SK-N-SH treated with all-trans-retinoic acid at 6 μM for 48 hours (cell line): ENCODE data around the gene NCAM2.

Experiments
- ATAC-seq: fragments of 200-7000 bp; cut with Tn5 transposase; 3 replicates; pipeline ENCODE4 v1.9.1; 2020; ENCODE audit warnings: mild to moderate bottlenecking, moderate library complexity
- ARNTL ChIP-seq: fragments of 450-650 bp; formaldehyde crosslinking; IDR thresholded peaks from 2 replicates; pipeline ENCODE4 v1.5.0; 2020; ENCODE audit warnings: low read depth, mild to moderate bottlenecking, moderate library complexity, borderline replicate concordance
- BACH2 ChIP-seq: fragments of 250-450 bp; sonication (Bioruptor Pico); IDR thresholded peaks from 2 replicates; pipeline ENCODE4 v1.9.0; 2021; ENCODE audit warnings: mild to moderate bottlenecking, borderline replicate concordance
- CSDC2 ChIP-seq: fragments of 250-450 bp; sonication (Bioruptor Pico); IDR thresholded peaks from 2 replicates; pipeline ENCODE4 v1.5.0; 2020; ENCODE audit warnings: mild to moderate bottlenecking, moderate library complexity
- ESRRG ChIP-seq: fragments of 250-450 bp; sonication (Bioruptor Pico); IDR thresholded peaks from 2 replicates; pipeline ENCODE4 v1.6.1; 2021; ENCODE audit warnings: mild to moderate bottlenecking
- GLIS3 ChIP-seq: fragments of 250-450 bp; sonication (Bioruptor Pico); IDR thresholded peaks from 2 replicates; pipeline ENCODE4 v1.5.0; 2020; ENCODE audit warnings: mild to moderate bottlenecking, moderate library complexity
- ISL1 ChIP-seq: fragments of 250-450 bp; sonication (Bioruptor Pico); IDR thresholded peaks from 2 replicates; pipeline ENCODE4 v2.1.2; 2022; ENCODE audit warnings: mild to moderate bottlenecking, moderate library complexity
- OSR1 ChIP-seq: fragments of 250-450 bp; sonication (Bioruptor Pico); IDR thresholded peaks from 2 replicates; pipeline ENCODE4 v1.8.0; 2022; ENCODE audit warnings: moderate library complexity, mild to moderate bottlenecking, inconsistent platforms
- PPARA ChIP-seq: fragments of 250-450 bp; sonication (Bioruptor Pico); IDR thresholded peaks from 2 replicates; pipeline ENCODE4 v1.5.0; 2020; ENCODE audit warnings: mild to moderate bottlenecking, borderline replicate concordance
- RARB ChIP-seq: fragments of 250-450 bp; sonication (Bioruptor Pico); IDR thresholded peaks from 2 replicates; pipeline ENCODE4 v1.8.0; 2021; ENCODE audit warnings: mild to moderate bottlenecking, moderate library complexity
- SNAI2 ChIP-seq: fragments of 250-450 bp; sonication (Bioruptor Pico); IDR thresholded peaks from 2 replicates; pipeline ENCODE4 v1.5.0; 2020; ENCODE audit warnings: mild to moderate bottlenecking, moderate library complexity
- TCF4 ChIP-seq: fragments of 250-450 bp; sonication (Bioruptor Pico); IDR thresholded peaks from 2 replicates; pipeline ENCODE4 v1.8.0; 2021; ENCODE audit warnings: mild to moderate bottlenecking, moderate library complexity, borderline replicate concordance
- TOX ChIP-seq: fragments of 250-450 bp; sonication (Bioruptor Pico); IDR thresholded peaks from 2 replicates; pipeline ENCODE4 v1.8.0; 2021; ENCODE audit warnings: mild to moderate bottlenecking, moderate library complexity, borderline replicate concordance
- ZC3H10 ChIP-seq: fragments of 250-450 bp; sonication (Bioruptor Pico); IDR thresholded peaks from 2 replicates; pipeline ENCODE4 v1.5.1; 2021; ENCODE audit warnings: mild to moderate bottlenecking, moderate library complexity
- ZFP3 ChIP-seq: fragments of 250-450 bp; sonication (Bioruptor Pico); IDR thresholded peaks from 2 replicates; pipeline ENCODE4 v1.5.0; 2020; ENCODE audit warnings: mild to moderate bottlenecking, moderate library complexity
- ZFP30 ChIP-seq: fragments of 450-650 bp; formaldehyde crosslinking; IDR thresholded peaks from 2 replicates; pipeline ENCODE4 v1.5.0; 2022; ENCODE audit warnings: mild to moderate bottlenecking, moderate library complexity
- ZNF565 ChIP-seq: fragments of 450-650 bp; formaldehyde crosslinking; conservative IDR thresholded peaks from 2 replicates; pipeline ENCODE4 v1.5.0; 2020; ENCODE audit warnings: low read depth, mild to moderate bottlenecking, moderate library complexity
- ZNF70 ChIP-seq: fragments of 450-650 bp; formaldehyde crosslinking; IDR thresholded peaks from 2 replicates; pipeline ENCODE4 v1.5.0; 2020; ENCODE audit warnings: mild to moderate bottlenecking, moderate library complexity
- ZNF8 ChIP-seq: fragments of 450-650 bp; formaldehyde crosslinking; IDR thresholded peaks from 2 replicates; pipeline ENCODE4 v1.5.0; 2020; ENCODE audit warnings: mild to moderate bottlenecking, moderate library complexity
- TF ChIP-seq, protein P1 (sequence below): fragments of 250-450 bp; sonication (Bioruptor Pico); IDR thresholded peaks from 2 replicates; pipeline ENCODE4 v1.5.1; 2020; ENCODE audit warnings: low read depth, mild to moderate bottlenecking, moderate library complexity
- TF ChIP-seq, protein P2 (sequence below): fragments of 250-450 bp; sonication (Bioruptor Pico); IDR thresholded peaks from 2 replicates; pipeline ENCODE4 v1.5.0; 2020; ENCODE audit warnings: mild to moderate bottlenecking, moderate library complexity
- TF ChIP-seq, protein P3 (sequence below): fragments of 250-450 bp; sonication (Bioruptor Pico); IDR thresholded peaks from 2 replicates; pipeline ENCODE4 v1.5.1; 2021; ENCODE audit warnings: mild to moderate bottlenecking, moderate library complexity
- TF ChIP-seq, protein P4 (sequence below): fragments of 250-450 bp; sonication (Bioruptor Pico); IDR thresholded peaks from 2 replicates; pipeline ENCODE4 v1.8.0; 2020; ENCODE audit warnings: mild to moderate bottlenecking, moderate library complexity, borderline replicate concordance

NCAM2 gene

DNA sequence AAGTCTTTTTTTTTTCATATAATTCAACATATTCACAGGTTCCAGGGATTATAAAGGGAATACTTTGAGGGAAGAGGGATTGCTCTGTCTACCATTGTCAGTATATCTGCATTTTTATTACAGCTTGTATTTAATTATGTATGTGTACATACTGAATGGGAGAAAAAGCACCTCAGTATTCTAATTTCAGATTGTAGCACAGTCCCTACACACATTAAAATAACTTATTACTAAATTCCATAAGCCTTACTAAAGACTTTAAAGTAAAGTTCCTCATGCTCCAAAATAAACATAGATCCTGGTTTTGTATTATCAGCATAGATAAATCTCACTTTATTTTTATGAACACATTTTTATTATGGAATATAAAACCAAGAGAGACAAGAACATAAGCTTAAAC, 134.2 kb downstream of the NCAM2 start:
- no peak for ATAC-seq
- TF ChIP-seq SNAI2 (CRISPR knock-in tag) (no peak), BACH2 (CRISPR knock-in tag) (no peak), TOX (no peak), ISL1 (CRISPR knock-in tag) (no peak), ESRRG (CRISPR knock-in tag) (no peak), ZNF70 (no peak), PPARA (CRISPR knock-in tag) (no peak), ZC3H10 (CRISPR knock-in tag) (no peak), TCF4 (no peak), ZFP30 (CRISPR knock-in tag) (no peak), ZFP3 (CRISPR knock-in tag) (no peak), ZNF565 (CRISPR knock-in tag) (no peak), ARNTL (CRISPR knock-in tag) (no peak), RARB (CRISPR knock-in tag) (no peak), ZNF8 (CRISPR knock-in tag) (no peak), OSR1 (CRISPR knock-in tag) (no peak)
- TF ChIP-seq, protein P1, sequence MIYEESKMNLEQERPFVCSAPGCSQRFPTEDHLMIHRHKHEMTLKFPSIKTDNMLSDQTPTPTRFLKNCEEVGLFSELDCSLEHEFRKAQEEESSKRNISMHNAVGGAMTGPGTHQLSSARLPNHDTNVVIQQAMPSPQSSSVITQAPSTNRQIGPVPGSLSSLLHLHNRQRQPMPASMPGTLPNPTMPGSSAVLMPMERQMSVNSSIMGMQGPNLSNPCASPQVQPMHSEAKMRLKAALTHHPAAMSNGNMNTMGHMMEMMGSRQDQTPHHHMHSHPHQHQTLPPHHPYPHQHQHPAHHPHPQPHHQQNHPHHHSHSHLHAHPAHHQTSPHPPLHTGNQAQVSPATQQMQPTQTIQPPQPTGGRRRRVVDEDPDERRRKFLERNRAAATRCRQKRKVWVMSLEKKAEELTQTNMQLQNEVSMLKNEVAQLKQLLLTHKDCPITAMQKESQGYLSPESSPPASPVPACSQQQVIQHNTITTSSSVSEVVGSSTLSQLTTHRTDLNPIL (CRISPR knock-in tag) = no peak
- TF ChIP-seq, protein P2, sequence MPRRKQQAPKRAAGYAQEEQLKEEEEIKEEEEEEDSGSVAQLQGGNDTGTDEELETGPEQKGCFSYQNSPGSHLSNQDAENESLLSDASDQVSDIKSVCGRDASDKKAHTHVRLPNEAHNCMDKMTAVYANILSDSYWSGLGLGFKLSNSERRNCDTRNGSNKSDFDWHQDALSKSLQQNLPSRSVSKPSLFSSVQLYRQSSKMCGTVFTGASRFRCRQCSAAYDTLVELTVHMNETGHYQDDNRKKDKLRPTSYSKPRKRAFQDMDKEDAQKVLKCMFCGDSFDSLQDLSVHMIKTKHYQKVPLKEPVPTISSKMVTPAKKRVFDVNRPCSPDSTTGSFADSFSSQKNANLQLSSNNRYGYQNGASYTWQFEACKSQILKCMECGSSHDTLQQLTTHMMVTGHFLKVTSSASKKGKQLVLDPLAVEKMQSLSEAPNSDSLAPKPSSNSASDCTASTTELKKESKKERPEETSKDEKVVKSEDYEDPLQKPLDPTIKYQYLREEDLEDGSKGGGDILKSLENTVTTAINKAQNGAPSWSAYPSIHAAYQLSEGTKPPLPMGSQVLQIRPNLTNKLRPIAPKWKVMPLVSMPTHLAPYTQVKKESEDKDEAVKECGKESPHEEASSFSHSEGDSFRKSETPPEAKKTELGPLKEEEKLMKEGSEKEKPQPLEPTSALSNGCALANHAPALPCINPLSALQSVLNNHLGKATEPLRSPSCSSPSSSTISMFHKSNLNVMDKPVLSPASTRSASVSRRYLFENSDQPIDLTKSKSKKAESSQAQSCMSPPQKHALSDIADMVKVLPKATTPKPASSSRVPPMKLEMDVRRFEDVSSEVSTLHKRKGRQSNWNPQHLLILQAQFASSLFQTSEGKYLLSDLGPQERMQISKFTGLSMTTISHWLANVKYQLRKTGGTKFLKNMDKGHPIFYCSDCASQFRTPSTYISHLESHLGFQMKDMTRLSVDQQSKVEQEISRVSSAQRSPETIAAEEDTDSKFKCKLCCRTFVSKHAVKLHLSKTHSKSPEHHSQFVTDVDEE (CRISPR knock-in tag) = no peak

DNA sequence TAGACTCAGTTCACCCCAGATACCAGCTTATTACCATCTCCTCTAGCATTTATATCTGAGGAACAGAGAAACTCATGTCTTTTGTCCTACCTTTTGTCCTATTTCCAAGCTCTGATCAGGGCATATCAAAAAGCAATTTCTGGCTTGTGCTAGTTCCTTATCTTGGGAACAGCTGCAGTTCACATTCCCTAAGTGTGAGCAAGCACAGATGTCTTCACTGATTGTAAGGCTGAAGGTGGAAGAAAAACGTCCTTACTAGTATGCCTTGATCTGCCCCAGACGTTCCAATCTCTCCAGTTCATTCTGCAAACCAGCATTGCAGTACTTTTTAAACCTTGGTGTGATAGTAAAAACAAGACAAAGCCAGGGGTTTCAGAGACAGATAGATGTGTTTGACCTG, 139.8 kb downstream of the NCAM2 start:
- TF ChIP-seq, protein P3, sequence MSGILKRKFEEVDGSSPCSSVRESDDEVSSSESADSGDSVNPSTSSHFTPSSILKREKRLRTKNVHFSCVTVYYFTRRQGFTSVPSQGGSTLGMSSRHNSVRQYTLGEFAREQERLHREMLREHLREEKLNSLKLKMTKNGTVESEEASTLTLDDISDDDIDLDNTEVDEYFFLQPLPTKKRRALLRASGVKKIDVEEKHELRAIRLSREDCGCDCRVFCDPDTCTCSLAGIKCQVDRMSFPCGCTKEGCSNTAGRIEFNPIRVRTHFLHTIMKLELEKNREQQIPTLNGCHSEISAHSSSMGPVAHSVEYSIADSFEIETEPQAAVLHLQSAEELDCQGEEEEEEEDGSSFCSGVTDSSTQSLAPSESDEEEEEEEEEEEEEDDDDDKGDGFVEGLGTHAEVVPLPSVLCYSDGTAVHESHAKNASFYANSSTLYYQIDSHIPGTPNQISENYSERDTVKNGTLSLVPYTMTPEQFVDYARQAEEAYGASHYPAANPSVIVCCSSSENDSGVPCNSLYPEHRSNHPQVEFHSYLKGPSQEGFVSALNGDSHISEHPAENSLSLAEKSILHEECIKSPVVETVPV (CRISPR knock-in tag) = no peak
- TF ChIP-seq RARB (CRISPR knock-in tag) (no peak), TCF4 (no peak), TOX (no peak), ZNF70 (no peak), BACH2 (CRISPR knock-in tag) (no peak), ISL1 (CRISPR knock-in tag) (no peak), ZFP3 (CRISPR knock-in tag) (no peak), ZNF8 (CRISPR knock-in tag) (no peak)
- TF ChIP-seq, protein P2 (CRISPR knock-in tag) = no peak
- TF ChIP-seq, protein P1 (CRISPR knock-in tag) = no peak
- peak; percentile 20; the same call in 2 of the 3 replicates for ATAC-seq

DNA sequence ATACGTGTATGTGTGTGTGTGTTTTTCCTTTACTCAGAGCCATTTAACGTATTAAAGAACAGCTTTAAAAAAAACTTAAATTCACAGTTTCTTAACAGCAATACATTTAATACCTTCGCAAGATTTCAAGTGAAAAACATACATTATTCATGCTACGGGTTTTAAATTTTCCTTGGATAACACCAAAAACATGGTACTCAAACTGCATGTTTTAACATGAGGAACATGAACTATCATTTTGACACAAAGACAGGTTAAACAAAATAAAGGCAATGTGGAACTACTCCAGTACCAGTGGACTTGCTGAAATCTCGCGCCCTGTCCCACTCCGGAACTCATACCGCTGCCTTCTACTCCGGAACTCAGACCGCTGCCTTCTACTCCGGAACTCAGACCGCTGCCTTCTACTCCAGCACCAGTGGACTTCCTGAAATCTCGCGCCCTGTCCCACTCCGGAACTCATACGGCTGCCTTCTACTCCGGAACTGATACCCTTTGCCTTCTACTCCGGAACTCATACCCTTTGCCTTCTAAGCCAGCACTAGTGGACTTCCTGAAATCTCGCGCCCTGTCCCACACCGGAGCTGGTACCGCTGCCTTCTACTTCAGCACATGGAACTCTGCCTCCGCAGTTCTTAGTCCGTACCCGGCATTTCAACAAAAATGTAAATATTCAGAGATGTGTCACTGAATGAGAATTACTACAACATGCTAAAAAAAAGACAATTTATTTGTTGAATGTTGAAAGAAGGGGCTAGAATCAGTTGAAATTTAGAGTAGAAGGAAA, 148.6 kb downstream of the NCAM2 start:
- ATAC-seq = no peak

More for the DNA sequence above, 148.6 kb downstream of the NCAM2 start:
- TF ChIP-seq, protein P4, sequence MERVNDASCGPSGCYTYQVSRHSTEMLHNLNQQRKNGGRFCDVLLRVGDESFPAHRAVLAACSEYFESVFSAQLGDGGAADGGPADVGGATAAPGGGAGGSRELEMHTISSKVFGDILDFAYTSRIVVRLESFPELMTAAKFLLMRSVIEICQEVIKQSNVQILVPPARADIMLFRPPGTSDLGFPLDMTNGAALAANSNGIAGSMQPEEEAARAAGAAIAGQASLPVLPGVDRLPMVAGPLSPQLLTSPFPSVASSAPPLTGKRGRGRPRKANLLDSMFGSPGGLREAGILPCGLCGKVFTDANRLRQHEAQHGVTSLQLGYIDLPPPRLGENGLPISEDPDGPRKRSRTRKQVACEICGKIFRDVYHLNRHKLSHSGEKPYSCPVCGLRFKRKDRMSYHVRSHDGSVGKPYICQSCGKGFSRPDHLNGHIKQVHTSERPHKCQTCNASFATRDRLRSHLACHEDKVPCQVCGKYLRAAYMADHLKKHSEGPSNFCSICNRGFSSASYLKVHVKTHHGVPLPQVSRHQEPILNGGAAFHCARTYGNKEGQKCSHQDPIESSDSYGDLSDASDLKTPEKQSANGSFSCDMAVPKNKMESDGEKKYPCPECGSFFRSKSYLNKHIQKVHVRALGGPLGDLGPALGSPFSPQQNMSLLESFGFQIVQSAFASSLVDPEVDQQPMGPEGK (CRISPR knock-in tag) = no peak
- TF ChIP-seq ZNF70 = no peak
- TF ChIP-seq ZNF8 (CRISPR knock-in tag) = no peak
- no peak for TF ChIP-seq CSDC2
- no peak for TF ChIP-seq GLIS3 (CRISPR knock-in tag)
- TF ChIP-seq, protein P3 (CRISPR knock-in tag) = no peak
- TF ChIP-seq ZFP30 (CRISPR knock-in tag) = no peak
- no peak for TF ChIP-seq SNAI2 (CRISPR knock-in tag)
- TF ChIP-seq ARNTL (CRISPR knock-in tag) = no peak
- TF ChIP-seq BACH2 (CRISPR knock-in tag) = no peak
- no peak for TF ChIP-seq ZFP3 (CRISPR knock-in tag)
- TF ChIP-seq, all 23 proteins: peak for 0
